OCI-LY3 (cell line): ENCODE measurements around the gene NLRP14.

ENCODE experiments used
- EZH2phosphoT487 ChIP-seq: fragments of 200-600 bp; shearing (Covaris generic); IDR thresholded peaks from 2 replicates; pipeline ENCODE4 v1.6.1; 2018; ENCODE audit warnings: antibody characterized with exemption, mixed run types, low read depth
- TF ChIP-seq, protein P1 (sequence below): fragments of 200-600, 300-600 bp; sonication (generic); IDR thresholded peaks from 2 replicates; pipeline ENCODE4 v1.5.1; 2014; ENCODE audit warnings: antibody characterized with exemption, low read length, low read depth

DNA sequence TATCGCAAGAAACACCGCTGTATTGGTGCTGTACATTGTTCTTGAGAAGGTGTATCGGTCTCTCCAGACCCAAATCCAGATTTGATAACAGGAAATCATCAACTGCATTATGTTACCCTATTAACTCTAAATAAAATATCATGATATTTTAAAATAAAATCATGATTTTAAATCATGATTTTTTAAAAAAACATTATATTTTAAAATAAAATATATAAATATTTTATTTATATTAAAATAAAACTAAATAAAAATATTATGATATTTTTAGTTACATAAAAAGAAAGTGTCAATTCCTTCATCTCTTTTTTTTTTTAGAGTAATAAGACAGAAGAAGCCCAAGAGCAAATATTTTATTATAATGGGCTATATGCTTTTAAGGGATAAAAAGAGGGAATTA lies 96.1 kb downstream of the NLRP14 start:
- TF ChIP-seq, protein P1, sequence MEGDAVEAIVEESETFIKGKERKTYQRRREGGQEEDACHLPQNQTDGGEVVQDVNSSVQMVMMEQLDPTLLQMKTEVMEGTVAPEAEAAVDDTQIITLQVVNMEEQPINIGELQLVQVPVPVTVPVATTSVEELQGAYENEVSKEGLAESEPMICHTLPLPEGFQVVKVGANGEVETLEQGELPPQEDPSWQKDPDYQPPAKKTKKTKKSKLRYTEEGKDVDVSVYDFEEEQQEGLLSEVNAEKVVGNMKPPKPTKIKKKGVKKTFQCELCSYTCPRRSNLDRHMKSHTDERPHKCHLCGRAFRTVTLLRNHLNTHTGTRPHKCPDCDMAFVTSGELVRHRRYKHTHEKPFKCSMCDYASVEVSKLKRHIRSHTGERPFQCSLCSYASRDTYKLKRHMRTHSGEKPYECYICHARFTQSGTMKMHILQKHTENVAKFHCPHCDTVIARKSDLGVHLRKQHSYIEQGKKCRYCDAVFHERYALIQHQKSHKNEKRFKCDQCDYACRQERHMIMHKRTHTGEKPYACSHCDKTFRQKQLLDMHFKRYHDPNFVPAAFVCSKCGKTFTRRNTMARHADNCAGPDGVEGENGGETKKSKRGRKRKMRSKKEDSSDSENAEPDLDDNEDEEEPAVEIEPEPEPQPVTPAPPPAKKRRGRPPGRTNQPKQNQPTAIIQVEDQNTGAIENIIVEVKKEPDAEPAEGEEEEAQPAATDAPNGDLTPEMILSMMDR: no peak
- TF ChIP-seq EZH2phosphoT487: no peak
